ENCODE measurements around the gene ECM1.

The ECM1 gene

DNA sequence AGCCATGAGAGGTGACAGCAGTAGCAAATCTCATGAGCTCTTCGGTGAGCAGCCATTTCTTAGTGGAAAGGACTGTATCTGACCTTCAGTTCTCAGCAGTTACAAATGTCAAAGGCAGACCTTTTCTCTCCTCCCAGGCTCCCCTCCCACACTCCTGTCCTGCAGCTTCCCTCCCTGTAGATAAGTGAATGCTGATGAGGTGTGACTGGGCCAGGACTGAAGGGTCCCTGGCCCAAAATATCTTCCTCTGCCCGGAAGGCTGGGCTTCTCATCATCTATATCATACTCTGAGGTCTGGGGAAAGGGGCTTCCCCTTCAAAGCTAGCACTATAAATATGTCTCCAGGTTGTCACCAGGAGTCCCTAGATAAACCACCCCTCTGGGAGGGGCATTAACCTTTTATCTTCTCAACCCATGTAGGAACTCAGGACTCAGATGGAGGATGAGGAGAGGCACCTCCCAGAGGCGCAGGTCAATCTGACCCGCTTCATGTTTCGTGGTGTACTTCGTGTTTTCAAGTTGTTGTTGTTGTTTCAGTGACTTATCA, 37.6 kb downstream of the ECM1 start:
- no peak overlapping the region for H3K4me3 ChIP-seq (replicated peaks; ENCODE audit: insufficient read depth, low read length)
- TF ChIP-seq SPI1 (IDR thresholded peaks at IDR 0.05; ENCODE audit: borderline replicate concordance, low read depth) (no peak), POLR2AphosphoS5 (IDR thresholded peaks at IDR 0.05; ENCODE audit: low read depth) (no peak), GABPA (IDR thresholded peaks at IDR 0.05; ENCODE audit: low read depth) (no peak)
- TF ChIP-seq, protein P1, sequence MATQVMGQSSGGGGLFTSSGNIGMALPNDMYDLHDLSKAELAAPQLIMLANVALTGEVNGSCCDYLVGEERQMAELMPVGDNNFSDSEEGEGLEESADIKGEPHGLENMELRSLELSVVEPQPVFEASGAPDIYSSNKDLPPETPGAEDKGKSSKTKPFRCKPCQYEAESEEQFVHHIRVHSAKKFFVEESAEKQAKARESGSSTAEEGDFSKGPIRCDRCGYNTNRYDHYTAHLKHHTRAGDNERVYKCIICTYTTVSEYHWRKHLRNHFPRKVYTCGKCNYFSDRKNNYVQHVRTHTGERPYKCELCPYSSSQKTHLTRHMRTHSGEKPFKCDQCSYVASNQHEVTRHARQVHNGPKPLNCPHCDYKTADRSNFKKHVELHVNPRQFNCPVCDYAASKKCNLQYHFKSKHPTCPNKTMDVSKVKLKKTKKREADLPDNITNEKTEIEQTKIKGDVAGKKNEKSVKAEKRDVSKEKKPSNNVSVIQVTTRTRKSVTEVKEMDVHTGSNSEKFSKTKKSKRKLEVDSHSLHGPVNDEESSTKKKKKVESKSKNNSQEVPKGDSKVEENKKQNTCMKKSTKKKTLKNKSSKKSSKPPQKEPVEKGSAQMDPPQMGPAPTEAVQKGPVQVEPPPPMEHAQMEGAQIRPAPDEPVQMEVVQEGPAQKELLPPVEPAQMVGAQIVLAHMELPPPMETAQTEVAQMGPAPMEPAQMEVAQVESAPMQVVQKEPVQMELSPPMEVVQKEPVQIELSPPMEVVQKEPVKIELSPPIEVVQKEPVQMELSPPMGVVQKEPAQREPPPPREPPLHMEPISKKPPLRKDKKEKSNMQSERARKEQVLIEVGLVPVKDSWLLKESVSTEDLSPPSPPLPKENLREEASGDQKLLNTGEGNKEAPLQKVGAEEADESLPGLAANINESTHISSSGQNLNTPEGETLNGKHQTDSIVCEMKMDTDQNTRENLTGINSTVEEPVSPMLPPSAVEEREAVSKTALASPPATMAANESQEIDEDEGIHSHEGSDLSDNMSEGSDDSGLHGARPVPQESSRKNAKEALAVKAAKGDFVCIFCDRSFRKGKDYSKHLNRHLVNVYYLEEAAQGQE (IDR thresholded peaks at IDR 0.05; ENCODE audit: insufficient replicate concordance, low read depth): no peak
- TF ChIP-seq, protein P2, sequence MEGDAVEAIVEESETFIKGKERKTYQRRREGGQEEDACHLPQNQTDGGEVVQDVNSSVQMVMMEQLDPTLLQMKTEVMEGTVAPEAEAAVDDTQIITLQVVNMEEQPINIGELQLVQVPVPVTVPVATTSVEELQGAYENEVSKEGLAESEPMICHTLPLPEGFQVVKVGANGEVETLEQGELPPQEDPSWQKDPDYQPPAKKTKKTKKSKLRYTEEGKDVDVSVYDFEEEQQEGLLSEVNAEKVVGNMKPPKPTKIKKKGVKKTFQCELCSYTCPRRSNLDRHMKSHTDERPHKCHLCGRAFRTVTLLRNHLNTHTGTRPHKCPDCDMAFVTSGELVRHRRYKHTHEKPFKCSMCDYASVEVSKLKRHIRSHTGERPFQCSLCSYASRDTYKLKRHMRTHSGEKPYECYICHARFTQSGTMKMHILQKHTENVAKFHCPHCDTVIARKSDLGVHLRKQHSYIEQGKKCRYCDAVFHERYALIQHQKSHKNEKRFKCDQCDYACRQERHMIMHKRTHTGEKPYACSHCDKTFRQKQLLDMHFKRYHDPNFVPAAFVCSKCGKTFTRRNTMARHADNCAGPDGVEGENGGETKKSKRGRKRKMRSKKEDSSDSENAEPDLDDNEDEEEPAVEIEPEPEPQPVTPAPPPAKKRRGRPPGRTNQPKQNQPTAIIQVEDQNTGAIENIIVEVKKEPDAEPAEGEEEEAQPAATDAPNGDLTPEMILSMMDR (IDR thresholded peaks at IDR 0.05; ENCODE audit: insufficient read depth, low read length): no peak
- H3K27me3 ChIP-seq (ENCODE audit: insufficient read depth, poor library complexity, severe bottlenecking): no peaks in the 10 kb centered on the region
- no peak for DNase-seq (ENCODE audit: low read depth in 1 of 2, low spot score in 1 of 2)
- H3K27ac ChIP-seq (replicated peaks): no peak overlapping the region

DNA sequence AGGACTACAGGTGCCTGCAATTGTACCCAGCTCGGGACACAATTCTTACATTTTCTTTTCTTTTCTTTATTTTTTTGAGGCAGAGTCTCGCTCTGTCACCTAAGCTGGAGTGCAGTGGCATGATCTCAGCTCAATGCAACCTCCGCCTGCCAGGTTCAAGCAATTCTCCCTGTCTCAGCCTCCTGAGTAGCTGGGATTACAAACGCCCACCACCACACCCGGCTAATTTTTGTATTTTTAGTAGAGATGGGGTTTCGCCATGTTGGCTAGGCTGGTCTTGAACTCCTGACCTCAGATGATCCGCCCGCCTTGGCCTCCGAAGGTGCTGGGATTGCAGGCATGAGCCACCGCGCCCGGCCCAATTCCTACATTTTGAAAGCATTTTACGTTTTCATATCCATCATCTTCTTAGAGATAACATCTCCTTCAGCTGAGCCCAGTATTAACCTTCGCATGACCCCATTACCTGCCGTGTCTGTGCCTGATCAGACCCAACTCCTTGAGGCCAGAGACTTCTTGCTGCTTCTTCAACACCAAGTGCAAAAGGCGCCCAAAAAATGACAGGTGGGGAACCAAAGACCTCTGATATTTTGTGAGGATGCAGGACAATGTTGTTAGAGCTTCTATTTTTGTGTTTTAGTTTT, 38.5 kb downstream of the ECM1 start:
- Histone ChIP-seq H3K27ac (replicated peaks) (no peak overlapping the region), H3K4me3 (replicated peaks; ENCODE audit: insufficient read depth, low read length) (no peak overlapping the region), H3K27me3 (ENCODE audit: insufficient read depth, poor library complexity, severe bottlenecking) (no peaks in the 10 kb centered on the region)
- DNase-seq (ENCODE audit: low read depth in 1 of 2, low spot score in 1 of 2): no peak
- TF ChIP-seq, protein P1 (IDR thresholded peaks at IDR 0.05; ENCODE audit: insufficient replicate concordance, low read depth): no peak
- TF ChIP-seq, protein P2 (IDR thresholded peaks at IDR 0.05; ENCODE audit: insufficient read depth, low read length): no peak
- no peak for TF ChIP-seq GABPA (IDR thresholded peaks at IDR 0.05; ENCODE audit: low read depth)
- TF ChIP-seq SPI1 (IDR thresholded peaks at IDR 0.05; ENCODE audit: borderline replicate concordance, low read depth): no peak
- TF ChIP-seq POLR2AphosphoS5 (IDR thresholded peaks at IDR 0.05; ENCODE audit: low read depth): no peak

DNA sequence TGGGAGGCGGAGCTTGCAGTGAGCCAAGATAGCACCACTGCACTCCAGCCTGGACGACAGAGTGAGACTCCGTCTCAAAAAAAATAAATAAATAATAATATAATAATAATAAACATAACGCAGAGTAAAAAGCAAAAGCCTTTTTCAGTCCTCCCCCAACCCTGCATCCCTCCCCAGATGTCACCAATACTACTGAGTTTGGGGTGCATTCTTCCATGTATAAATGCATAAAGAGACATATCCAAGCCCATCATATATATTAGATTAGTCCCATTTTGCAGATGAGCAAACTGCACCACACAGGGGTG, 40.4 kb downstream of the ECM1 start:
- TF ChIP-seq, protein P2 (IDR thresholded peaks at IDR 0.05; ENCODE audit: insufficient read depth, low read length): no peak
- TF ChIP-seq, protein P1 (IDR thresholded peaks at IDR 0.05; ENCODE audit: insufficient replicate concordance, low read depth): no peak
- TF ChIP-seq GABPA (IDR thresholded peaks at IDR 0.05; ENCODE audit: low read depth) (no peak), POLR2AphosphoS5 (IDR thresholded peaks at IDR 0.05; ENCODE audit: low read depth) (no peak)
- H3K4me3 ChIP-seq (replicated peaks; ENCODE audit: insufficient read depth, low read length): peak overlapping the region; percentile 50
- H3K27me3 ChIP-seq (ENCODE audit: insufficient read depth, poor library complexity, severe bottlenecking): no peaks in the 10 kb centered on the region
- no peak for DNase-seq (ENCODE audit: low read depth in 1 of 2, low spot score in 1 of 2)
- H3K27ac ChIP-seq (replicated peaks): no peak overlapping the region
